Uterus (tissue), 4 donors: ENCODE measurements around the gene BAZ1B. TPM values are rescaled to one million over a fixed set of nuclear protein-coding genes. Genes with fewer than 3 reads are reported as not detected.
"Not testable (repeated sequence)": the region's sequence is repeated elsewhere in the genome, so short reads cannot be mapped to it uniquely, and the experiment has no call there.

Experiments used
- DNase-seq, 2 donors: peaks; one replicate each; pipeline ENCODE4 v3.0.0-alpha.2; 2019 to 2020
- H3K27ac ChIP-seq, 2 donors: fragments of 200-600 bp; sonication (generic); 1 replicate in 1 of 2; 2 replicates in 1 of 2; pipeline ENCODE4 v1.5.1; 2016 to 2018
- H3K27me3 ChIP-seq, 2 donors: fragments of 200-600 bp; sonication (generic); one replicate each; pipeline ENCODE4 v1.5.1; 2018 to 2019; ENCODE audit warnings: control low read depth in 1 of 2
- H3K36me3 ChIP-seq, 2 donors: fragments of 200-600 bp; sonication (generic); one replicate each; pipeline ENCODE4 v1.5.1; 2019; ENCODE audit warnings: control low read depth in 1 of 2
- H3K4me1 ChIP-seq, 2 donors: fragments of 200-600 bp; sonication (generic); one replicate each; pipeline ENCODE4 v1.5.1; 2018 to 2019; ENCODE audit warnings: control low read depth in 1 of 2
- H3K4me3 ChIP-seq, 2 donors: fragments of 200-600 bp; sonication (generic); 1 replicate in 1 of 2; 2 replicates in 1 of 2; pipeline ENCODE4 v1.5.1; 2018 to 2019; ENCODE audit warnings: mild to moderate bottlenecking in 1 of 2
- H3K9me3 ChIP-seq, 2 donors: fragments of 200-600 bp; sonication (generic); one replicate each; pipeline ENCODE4 v1.5.1; 2019; ENCODE audit warnings: control low read depth in 1 of 2
- POLR2A ChIP-seq, 2 donors: fragments of 450-650 bp; IDR thresholded peaks; one replicate each; pipeline ENCODE4 v1.6.1; 2016; ENCODE audit warnings: antibody characterized with exemption in 2 of 2, mild to moderate bottlenecking in 1 of 2, moderate library complexity in 1 of 2
- intact Hi-C: fragments of 100-400 bp; cut with DNase I; formaldehyde crosslinking; loops from one replicate; pipeline ENCODE4 v1.15.1; 2023; ENCODE audit warnings: low total_unique reads
- total RNA-seq, 4 donors: library from RNA; depleted of rRNA in 3 of 4; stranded (reverse); fragments of >200 nt in 3 of 4; gene quantifications; one replicate each; pipeline versions ENCODE4 v1.1.0 to v1.2.4, GENCODE V29; 2014 to 2023
- TF ChIP-seq, protein P1 (sequence below), 4 experiments: fragments of 200-600 bp in 2 of 4; fragments of 450-650 bp in 2 of 4; sonication (generic) in 2 of 4; IDR thresholded peaks; one replicate each; pipeline ENCODE4 v1.5.1; 2016 to 2019; ENCODE audit warnings: antibody characterized with exemption in 4 of 4, mild to moderate bottlenecking in 2 of 4, moderate library complexity in 1 of 4
- donor health status: DM: yes; HTN: yes; CAD: no.

The BAZ1B gene
- total RNA-seq, 4 donors from 2014 or later, result 29.5 to 79.5 (median 59.8) TPM

DNA sequence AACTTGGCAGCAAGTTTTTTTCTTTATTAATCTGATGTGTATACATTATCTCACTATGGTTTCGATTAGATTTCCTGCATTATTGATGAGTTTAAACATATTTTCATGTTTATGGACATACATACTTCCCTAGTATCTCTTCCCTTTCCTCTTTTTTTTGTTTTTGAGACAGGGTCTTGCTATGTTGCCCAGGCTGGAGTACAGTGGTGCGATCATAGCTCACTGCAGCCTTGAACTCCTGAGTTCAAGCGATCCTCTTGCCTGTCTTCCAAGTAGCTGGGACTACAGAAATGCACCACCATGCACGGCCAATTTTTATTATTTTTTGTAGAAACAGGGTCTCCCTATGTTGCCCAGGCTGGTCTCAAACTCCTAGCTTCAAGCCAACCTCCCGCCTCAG lies 18.9 kb downstream of the BAZ1B start:
- Histone ChIP-seq H3K27ac (no peak overlapping the region), H3K4me1 (no peaks in the 10 kb centered on the region), H3K4me3 (no peak overlapping the region), H3K27me3 (no peaks in the 10 kb centered on the region), H3K9me3 (no peaks in the 10 kb centered on the region), H3K36me3 (no peaks in the 10 kb centered on the region)
- intact Hi-C loops, result no loop called here
- DNase-seq, result no peak
- TF ChIP-seq, protein P1, sequence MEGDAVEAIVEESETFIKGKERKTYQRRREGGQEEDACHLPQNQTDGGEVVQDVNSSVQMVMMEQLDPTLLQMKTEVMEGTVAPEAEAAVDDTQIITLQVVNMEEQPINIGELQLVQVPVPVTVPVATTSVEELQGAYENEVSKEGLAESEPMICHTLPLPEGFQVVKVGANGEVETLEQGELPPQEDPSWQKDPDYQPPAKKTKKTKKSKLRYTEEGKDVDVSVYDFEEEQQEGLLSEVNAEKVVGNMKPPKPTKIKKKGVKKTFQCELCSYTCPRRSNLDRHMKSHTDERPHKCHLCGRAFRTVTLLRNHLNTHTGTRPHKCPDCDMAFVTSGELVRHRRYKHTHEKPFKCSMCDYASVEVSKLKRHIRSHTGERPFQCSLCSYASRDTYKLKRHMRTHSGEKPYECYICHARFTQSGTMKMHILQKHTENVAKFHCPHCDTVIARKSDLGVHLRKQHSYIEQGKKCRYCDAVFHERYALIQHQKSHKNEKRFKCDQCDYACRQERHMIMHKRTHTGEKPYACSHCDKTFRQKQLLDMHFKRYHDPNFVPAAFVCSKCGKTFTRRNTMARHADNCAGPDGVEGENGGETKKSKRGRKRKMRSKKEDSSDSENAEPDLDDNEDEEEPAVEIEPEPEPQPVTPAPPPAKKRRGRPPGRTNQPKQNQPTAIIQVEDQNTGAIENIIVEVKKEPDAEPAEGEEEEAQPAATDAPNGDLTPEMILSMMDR (IDR thresholded peaks at IDR 0.05), result no peak
- no peak for TF ChIP-seq POLR2A (IDR thresholded peaks at IDR 0.05)

DNA sequence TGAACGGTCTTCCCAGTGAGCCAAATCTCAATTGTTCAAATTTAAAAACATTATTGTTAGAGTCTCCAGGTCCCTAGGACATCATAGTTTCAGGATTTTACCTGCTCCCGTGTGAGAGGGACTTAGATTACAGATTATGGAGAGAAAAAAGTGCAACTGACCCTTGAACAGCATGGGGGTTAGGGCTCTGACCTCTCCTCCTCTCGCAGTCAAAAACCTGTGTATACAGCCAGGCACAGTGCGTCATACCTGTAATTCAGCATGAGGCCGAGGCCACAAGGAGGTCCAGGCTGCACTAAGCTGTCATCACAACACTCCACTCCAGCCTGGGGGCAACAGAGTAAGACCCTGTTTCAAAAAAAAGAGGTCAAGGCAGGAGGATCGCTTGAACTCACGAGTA lies 25.5 kb downstream of the BAZ1B start:
- no peak for TF ChIP-seq POLR2A (IDR thresholded peaks at IDR 0.05)
- TF ChIP-seq, protein P1 (IDR thresholded peaks at IDR 0.05), result no peak
- intact Hi-C loops, result no loop called here

DNA sequence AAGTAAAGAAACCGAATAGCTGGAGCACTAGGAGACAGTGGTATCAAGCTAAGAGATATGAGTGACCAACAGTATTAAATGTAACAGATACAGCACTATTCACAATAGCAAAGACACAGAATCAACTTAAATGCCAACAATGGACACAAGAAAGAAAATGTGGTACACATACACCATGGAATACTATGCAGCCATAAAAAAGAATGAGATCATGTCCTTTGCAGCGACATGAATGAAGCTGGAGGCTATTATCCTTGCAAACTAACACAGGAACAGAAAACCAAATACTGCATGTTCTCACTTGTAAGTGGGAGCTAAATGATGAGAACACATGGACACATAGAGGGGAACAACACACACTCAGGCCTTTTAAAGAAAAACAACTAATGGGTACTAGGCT lies 26.6 kb downstream of the BAZ1B start:
- H3K36me3 ChIP-seq, H3K27ac ChIP-seq, H3K4me1 ChIP-seq, H3K9me3 ChIP-seq, H3K4me3 ChIP-seq, DNase-seq, H3K27me3 ChIP-seq, intact Hi-C loops: not testable (repeated sequence)

More for the DNA sequence above, 25.5 kb downstream of the BAZ1B start:
- Histone ChIP-seq H3K9me3 (no peaks in the 10 kb centered on the region), H3K27ac (no peak overlapping the region), H3K4me1 (no peaks in the 10 kb centered on the region), H3K4me3 (no peak overlapping the region), H3K27me3 (no peaks in the 10 kb centered on the region), H3K36me3 (no peaks in the 10 kb centered on the region)
- DNase-seq, result no peak

DNA sequence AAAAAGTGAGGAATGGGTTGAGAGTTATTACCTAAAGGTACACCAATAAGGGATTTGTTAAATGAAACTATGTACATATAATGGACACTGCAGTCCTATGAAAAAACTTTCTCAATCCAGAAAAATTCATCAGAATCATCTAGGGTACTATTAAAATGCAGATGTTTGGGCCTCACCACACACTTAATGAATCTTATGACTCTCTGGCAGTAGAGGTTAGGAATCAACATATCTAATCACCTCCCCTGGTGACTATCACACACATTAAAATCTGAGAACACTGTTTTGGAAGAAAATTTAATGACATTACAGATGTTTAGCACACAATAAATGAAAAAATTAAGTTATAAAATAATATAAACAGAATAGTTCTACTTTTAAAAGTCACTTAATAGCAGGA lies 32.1 kb downstream of the BAZ1B start:
- Histone ChIP-seq H3K27me3 (no peaks in the 10 kb centered on the region), H3K4me3 (no peak overlapping the region), H3K4me1 (no peaks in the 10 kb centered on the region), H3K9me3 (no peaks in the 10 kb centered on the region), H3K36me3 (peaks cover 0 to 1% of the 10 kb centered on the region in 2 donors), H3K27ac (no peak overlapping the region)
- no peak for TF ChIP-seq POLR2A (IDR thresholded peaks at IDR 0.05)
- TF ChIP-seq, protein P1 (IDR thresholded peaks at IDR 0.05), result no peak
- DNase-seq, result no peak
- intact Hi-C loops, result no loop called here

DNA sequence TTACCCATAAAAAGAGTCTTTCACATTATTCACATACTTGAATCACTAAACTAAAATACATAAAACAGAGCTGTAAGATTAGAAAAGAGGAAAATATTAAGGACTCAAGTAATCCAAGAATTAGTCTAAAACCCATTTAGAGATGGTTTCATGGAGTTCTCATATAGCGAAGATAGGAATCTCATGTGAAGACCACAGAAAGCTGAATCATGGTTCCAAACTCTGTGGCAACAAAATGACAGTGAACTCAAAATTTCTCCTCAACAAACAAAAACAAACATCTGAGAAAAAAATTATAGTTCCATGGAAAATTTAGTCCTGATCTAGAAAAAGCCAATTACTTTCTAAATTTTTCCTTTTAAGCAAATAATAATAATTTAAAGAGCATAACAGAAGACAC lies 34.6 kb downstream of the BAZ1B start:
- Histone ChIP-seq H3K9me3 (no peaks in the 10 kb centered on the region), H3K4me1 (no peaks in the 10 kb centered on the region), H3K27ac (no peak overlapping the region), H3K27me3 (no peaks in the 10 kb centered on the region), H3K36me3 (peaks cover 0 to 1% of the 10 kb centered on the region in 2 donors), H3K4me3 (no peak overlapping the region)
- no peak for DNase-seq
- intact Hi-C loops, result no loop called here
- TF ChIP-seq POLR2A (IDR thresholded peaks at IDR 0.05), result no peak
- TF ChIP-seq, protein P1 (IDR thresholded peaks at IDR 0.05), result no peak

- no peaks in the 10 kb centered on the region for H3K4me1 ChIP-seq
- peaks cover 0 to 1% of the 10 kb centered on the region in 2 donors for H3K36me3 ChIP-seq
- H3K9me3 ChIP-seq, result no peaks in the 10 kb centered on the region
- no peaks in the 10 kb centered on the region for H3K27me3 ChIP-seq
- intact Hi-C loops, result no loop called here
- DNase-seq, result no peak
- H3K4me3 ChIP-seq, result no peak overlapping the region
- no peak overlapping the region for H3K27ac ChIP-seq
- TF ChIP-seq, protein P1 (IDR thresholded peaks at IDR 0.05), result no peak
- TF ChIP-seq POLR2A (IDR thresholded peaks at IDR 0.05), result no peak
These were observed 38.9 kb downstream of the BAZ1B start for GRCh38 chr7:73483171-73483570.
